Uterus (tissue), 4 donors: ENCODE measurements around the gene IL1R1. TPM values are rescaled to one million over a fixed set of nuclear protein-coding genes. Genes with fewer than 3 reads are reported as not detected.

Experiments used
- DNase-seq, 2 donors: peaks; one replicate each; pipeline ENCODE4 v3.0.0-alpha.2; 2019 to 2020
- H3K27ac ChIP-seq, 2 donors: fragments of 200-600 bp; sonication (generic); 1 replicate in 1 of 2; 2 replicates in 1 of 2; pipeline ENCODE4 v1.5.1; 2016 to 2018
- H3K27me3 ChIP-seq, 2 donors: fragments of 200-600 bp; sonication (generic); one replicate each; pipeline ENCODE4 v1.5.1; 2018 to 2019; ENCODE audit warnings: control low read depth in 1 of 2
- H3K36me3 ChIP-seq, 2 donors: fragments of 200-600 bp; sonication (generic); one replicate each; pipeline ENCODE4 v1.5.1; 2019; ENCODE audit warnings: control low read depth in 1 of 2
- H3K4me1 ChIP-seq, 2 donors: fragments of 200-600 bp; sonication (generic); one replicate each; pipeline ENCODE4 v1.5.1; 2018 to 2019; ENCODE audit warnings: control low read depth in 1 of 2
- H3K4me3 ChIP-seq, 2 donors: fragments of 200-600 bp; sonication (generic); 1 replicate in 1 of 2; 2 replicates in 1 of 2; pipeline ENCODE4 v1.5.1; 2018 to 2019; ENCODE audit warnings: mild to moderate bottlenecking in 1 of 2
- H3K9me3 ChIP-seq, 2 donors: fragments of 200-600 bp; sonication (generic); one replicate each; pipeline ENCODE4 v1.5.1; 2019; ENCODE audit warnings: control low read depth in 1 of 2
- POLR2A ChIP-seq, 2 donors: fragments of 450-650 bp; IDR thresholded peaks; one replicate each; pipeline ENCODE4 v1.6.1; 2016; ENCODE audit warnings: antibody characterized with exemption in 2 of 2, mild to moderate bottlenecking in 1 of 2, moderate library complexity in 1 of 2
- intact Hi-C: fragments of 100-400 bp; cut with DNase I; formaldehyde crosslinking; loops from one replicate; pipeline ENCODE4 v1.15.1; 2023; ENCODE audit warnings: low total_unique reads
- total RNA-seq, 4 donors: library from RNA; depleted of rRNA in 3 of 4; stranded (reverse); fragments of >200 nt in 3 of 4; gene quantifications; one replicate each; pipeline versions ENCODE4 v1.1.0 to v1.2.4, GENCODE V29; 2014 to 2023
- TF ChIP-seq, protein P1 (sequence below), 4 experiments: fragments of 200-600 bp in 2 of 4; fragments of 450-650 bp in 2 of 4; sonication (generic) in 2 of 4; IDR thresholded peaks; one replicate each; pipeline ENCODE4 v1.5.1; 2016 to 2019; ENCODE audit warnings: antibody characterized with exemption in 4 of 4, mild to moderate bottlenecking in 2 of 4, moderate library complexity in 1 of 4
- donor health status: DM: yes; HTN: yes; CAD: no.

Gene IL1R1
- total RNA-seq, 4 donors from 2014 or later = 43.8 to 94.9 (median 70.1) TPM

DNA sequence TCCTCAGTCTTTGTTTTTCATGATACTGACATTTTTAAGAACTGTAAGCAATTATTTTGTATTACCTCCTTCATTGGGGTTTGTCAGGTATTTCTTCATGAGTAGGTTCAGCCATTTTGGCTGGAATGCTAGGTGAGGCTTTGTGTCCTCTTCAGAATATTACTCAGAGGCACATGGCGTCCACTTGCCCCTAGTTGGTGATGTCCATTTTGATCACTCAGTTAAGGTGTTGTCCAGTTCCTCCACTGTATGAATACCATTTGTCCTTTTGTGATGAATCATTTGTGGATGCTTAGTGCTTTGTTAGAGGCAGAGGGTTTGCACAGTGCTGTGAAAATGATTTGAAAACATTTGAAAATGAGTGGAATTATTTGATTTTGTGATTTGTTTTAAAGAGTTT is 49.0 kb downstream of the IL1R1 start:
- Histone ChIP-seq H3K27ac (no peak overlapping the region), H3K36me3 (no peaks in the 10 kb centered on the region), H3K27me3 (no peaks in the 10 kb centered on the region), H3K4me3 (no peak overlapping the region), H3K9me3 (no peaks in the 10 kb centered on the region), H3K4me1 (peaks cover 0 to 4% of the 10 kb centered on the region in 2 donors)
- no peak for DNase-seq
- TF ChIP-seq, protein P1, sequence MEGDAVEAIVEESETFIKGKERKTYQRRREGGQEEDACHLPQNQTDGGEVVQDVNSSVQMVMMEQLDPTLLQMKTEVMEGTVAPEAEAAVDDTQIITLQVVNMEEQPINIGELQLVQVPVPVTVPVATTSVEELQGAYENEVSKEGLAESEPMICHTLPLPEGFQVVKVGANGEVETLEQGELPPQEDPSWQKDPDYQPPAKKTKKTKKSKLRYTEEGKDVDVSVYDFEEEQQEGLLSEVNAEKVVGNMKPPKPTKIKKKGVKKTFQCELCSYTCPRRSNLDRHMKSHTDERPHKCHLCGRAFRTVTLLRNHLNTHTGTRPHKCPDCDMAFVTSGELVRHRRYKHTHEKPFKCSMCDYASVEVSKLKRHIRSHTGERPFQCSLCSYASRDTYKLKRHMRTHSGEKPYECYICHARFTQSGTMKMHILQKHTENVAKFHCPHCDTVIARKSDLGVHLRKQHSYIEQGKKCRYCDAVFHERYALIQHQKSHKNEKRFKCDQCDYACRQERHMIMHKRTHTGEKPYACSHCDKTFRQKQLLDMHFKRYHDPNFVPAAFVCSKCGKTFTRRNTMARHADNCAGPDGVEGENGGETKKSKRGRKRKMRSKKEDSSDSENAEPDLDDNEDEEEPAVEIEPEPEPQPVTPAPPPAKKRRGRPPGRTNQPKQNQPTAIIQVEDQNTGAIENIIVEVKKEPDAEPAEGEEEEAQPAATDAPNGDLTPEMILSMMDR (IDR thresholded peaks at IDR 0.05) = no peak
- TF ChIP-seq POLR2A (IDR thresholded peaks at IDR 0.05) = no peak
- intact Hi-C loops = no loop called here

DNA sequence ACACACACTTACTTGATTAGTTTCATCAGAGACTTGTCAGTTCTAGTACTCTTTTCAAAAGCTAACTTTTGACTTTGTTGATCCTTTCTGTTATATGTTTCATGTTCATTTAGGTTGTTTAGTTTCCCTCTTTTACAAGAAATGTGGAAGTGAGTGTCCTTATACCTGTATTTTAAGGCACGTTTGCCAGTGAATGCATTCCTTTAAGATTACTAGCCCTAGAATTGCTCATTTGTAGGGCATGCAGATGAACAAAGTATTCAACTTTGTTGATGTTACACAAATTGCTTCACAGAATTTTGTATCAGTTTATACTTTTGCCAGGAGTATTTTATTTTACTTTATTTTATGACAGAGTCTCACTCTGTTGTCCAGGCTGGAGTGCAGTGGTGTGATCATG is 50.5 kb downstream of the IL1R1 start:
- Histone ChIP-seq H3K36me3 (no peaks in the 10 kb centered on the region), H3K27ac (no peak overlapping the region), H3K27me3 (no peaks in the 10 kb centered on the region), H3K9me3 (no peaks in the 10 kb centered on the region), H3K4me1 (no peaks in the 10 kb centered on the region), H3K4me3 (no peak overlapping the region)
- no peak for TF ChIP-seq POLR2A (IDR thresholded peaks at IDR 0.05)
- intact Hi-C loops = no loop called here
- DNase-seq = no peak

DNA sequence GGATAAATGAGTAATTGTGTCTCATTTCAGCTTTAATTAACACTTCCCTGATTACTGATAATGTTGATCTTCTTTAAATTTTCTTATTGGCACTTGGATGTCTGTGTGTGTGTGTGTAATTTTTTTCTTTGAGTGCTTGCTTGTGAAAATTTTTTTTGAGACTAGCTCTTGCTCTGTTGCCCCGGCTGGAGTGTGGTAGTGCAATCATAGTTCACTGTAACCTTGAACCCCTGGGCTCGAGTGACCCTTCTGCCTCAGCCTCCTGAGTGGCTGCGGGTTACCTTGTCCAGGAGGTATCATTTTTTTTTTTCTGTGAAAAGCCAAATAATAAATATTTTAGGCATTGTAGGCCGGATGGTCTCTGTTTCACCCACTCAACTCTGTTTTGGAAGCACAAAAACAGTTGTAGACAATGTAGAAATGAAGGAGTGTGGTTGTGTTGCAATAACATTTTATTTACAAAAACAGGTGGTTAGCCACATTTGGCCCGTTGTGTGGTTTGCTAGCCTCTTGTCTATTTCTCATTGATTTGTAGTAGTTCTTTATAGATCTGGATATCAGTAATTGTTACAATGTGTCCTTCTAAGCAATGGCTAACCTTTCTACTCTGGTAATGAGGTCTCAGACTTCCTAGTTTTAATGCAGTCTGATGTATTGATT is 52.2 kb downstream of the IL1R1 start:
- no peaks in the 10 kb centered on the region for H3K4me1 ChIP-seq
- intact Hi-C loops = no loop called here

DNA sequence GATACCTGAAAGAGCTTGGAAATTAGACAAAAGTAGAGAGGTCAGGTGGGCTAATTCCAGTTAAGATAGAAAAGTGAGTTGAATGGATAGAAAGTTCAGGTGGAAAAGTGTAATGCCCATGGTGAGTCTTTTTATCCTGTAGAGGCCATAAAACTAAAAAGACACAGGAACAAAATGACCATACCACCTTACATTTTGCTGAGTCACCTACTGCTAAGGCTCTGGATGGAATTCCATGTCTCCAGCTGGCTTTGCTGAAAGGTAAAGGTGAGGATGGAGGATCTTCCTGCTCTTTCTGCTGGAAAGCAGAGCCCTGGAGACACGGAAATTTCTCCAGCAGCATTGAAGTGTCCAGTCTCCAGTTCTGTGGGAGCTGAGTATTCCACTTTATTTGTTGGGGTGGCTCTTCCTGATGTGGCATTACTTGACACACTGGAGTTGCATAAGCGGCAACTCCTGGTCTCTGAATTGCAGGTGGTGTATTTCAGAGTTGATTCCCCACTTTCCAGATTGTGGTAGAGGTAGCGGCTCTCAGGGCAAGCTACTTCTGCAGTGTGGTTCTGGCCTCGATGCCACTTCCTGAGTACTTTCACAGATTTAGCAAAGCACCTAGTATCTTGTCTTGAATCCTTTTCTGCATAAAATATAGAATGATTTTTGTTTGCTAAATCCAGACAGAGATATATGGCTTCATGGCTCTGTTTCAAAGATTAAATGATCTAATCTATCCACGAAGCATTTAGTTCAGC is 55.0 kb downstream of the IL1R1 start:
- DNase-seq = no peak
- Histone ChIP-seq H3K9me3 (no peaks in the 10 kb centered on the region), H3K36me3 (no peaks in the 10 kb centered on the region), H3K4me3 (no peak overlapping the region), H3K27ac (no peak overlapping the region), H3K4me1 (no peaks in the 10 kb centered on the region), H3K27me3 (no peaks in the 10 kb centered on the region)
- TF ChIP-seq, protein P1 (IDR thresholded peaks at IDR 0.05) = no peak
- TF ChIP-seq POLR2A (IDR thresholded peaks at IDR 0.05) = no peak
- intact Hi-C loops = no loop called here

More for the DNA sequence above, 52.2 kb downstream of the IL1R1 start:
- DNase-seq = no peak
- H3K36me3 ChIP-seq = no peaks in the 10 kb centered on the region
- TF ChIP-seq, protein P1 (IDR thresholded peaks at IDR 0.05) = no peak
- TF ChIP-seq POLR2A (IDR thresholded peaks at IDR 0.05) = no peak
- H3K27me3 ChIP-seq = no peaks in the 10 kb centered on the region
- H3K4me3 ChIP-seq = no peak overlapping the region
- H3K27ac ChIP-seq = no peak overlapping the region
- H3K9me3 ChIP-seq = no peaks in the 10 kb centered on the region

DNA sequence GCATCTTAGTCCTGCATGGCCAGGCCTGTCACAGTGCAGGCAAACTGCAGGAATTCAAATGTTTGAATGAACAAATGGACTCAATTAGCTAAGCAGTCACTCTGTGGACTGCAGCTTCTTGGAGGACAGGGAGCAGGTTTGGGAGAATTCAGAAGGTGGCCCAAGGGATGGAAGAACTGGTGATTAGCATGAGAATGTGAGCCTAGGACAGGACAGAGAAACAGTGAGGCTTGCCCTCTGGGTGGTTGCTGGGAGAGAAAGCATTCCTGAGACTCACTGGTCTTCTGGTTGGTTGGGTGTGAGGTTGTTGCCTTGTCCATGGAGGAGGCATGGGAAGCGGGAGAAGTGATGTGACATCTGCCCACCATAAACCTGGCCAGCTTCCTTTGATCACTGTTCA is 58.0 kb downstream of the IL1R1 start:
- no peak overlapping the region for H3K4me3 ChIP-seq
- H3K36me3 ChIP-seq = no peaks in the 10 kb centered on the region
- no peak for TF ChIP-seq POLR2A (IDR thresholded peaks at IDR 0.05)
- TF ChIP-seq, protein P1 (IDR thresholded peaks at IDR 0.05) = no peak
- no peaks in the 10 kb centered on the region for H3K9me3 ChIP-seq
- no peak overlapping the region for H3K27ac ChIP-seq
- H3K27me3 ChIP-seq = no peaks in the 10 kb centered on the region
- H3K4me1 ChIP-seq = no peaks in the 10 kb centered on the region
- intact Hi-C loops = no loop called here
- DNase-seq = no peak
